Measurements from ENCODE around the gene SEPTIN2. TPM values are rescaled to one million over a fixed set of nuclear protein-coding genes. Genes with fewer than 3 reads are reported as not detected.

Gene SEPTIN2
- total RNA-seq, 1 experiment from 2014 or later: 271 TPM

GRCh38 chr2:241268716-241269445, 46.8 kb upstream of the SEPTIN2 start:
- Mint-ChIP-seq H3K27ac (ENCODE audit: low read depth, unreplicated experiment) (no peak overlapping the region), H3K9me3 (ENCODE audit: unreplicated experiment) (no peaks in the 10 kb centered on the region), H3K36me3 (ENCODE audit: insufficient read depth, unreplicated experiment) (peaks cover 65% of the 10 kb centered on the region), H3K4me3 (ENCODE audit: unreplicated experiment) (peak overlapping the region; percentile 40), H3K4me1 (ENCODE audit: insufficient read depth, unreplicated experiment) (peaks cover 48% of the 10 kb centered on the region), H3K27me3 (ENCODE audit: insufficient read depth, unreplicated experiment) (no peaks in the 10 kb centered on the region)
- DNase-seq (ENCODE audit: unreplicated experiment): peak; percentile 74
- ChIA-PET CTCF (interaction anchor here (0.8 kb wide), 1 partner anchor 122 kb away, joined by 3 read pairs; no protein-coding TSS in a partner anchor), POLR2A (interaction anchor here (0.8 to 5.5 kb wide), 5 partner anchors 9 to 57 kb away, joined by 3 to 38 read pairs (median 3); partner anchors contain the start of genes HDLBP and SEPTIN2)
- intact Hi-C loops (cut with micrococcal nuclease): no loop called here
- no TSS peak for BruUV-seq (replicated peaks)
- TF ChIP-seq CTCF (IDR thresholded peaks at IDR 0.05; ENCODE audit: unreplicated experiment): no peak

GRCh38 chr2:241269707-241270520, 45.8 kb upstream of the SEPTIN2 start:
- TF ChIP-seq CTCF (IDR thresholded peaks at IDR 0.05; ENCODE audit: unreplicated experiment): no peak
- POLR2A ChIA-PET: interaction anchor here (0.8 to 5.5 kb wide), 5 partner anchors 10 to 63 kb away, joined by 3 to 38 read pairs (median 3); partner anchors contain the start of genes HDLBP and SEPTIN2
- intact Hi-C loops (cut with micrococcal nuclease): no loop called here
- peak overlapping the region; percentile 88 for H3K27ac Mint-ChIP-seq (ENCODE audit: low read depth, unreplicated experiment)
- CTCF ChIA-PET: interaction anchor here (0.8 kb wide), 1 partner anchor 121 kb away, joined by 3 read pairs; no protein-coding TSS in a partner anchor
- peak overlapping the region; percentile 92 for H3K4me3 Mint-ChIP-seq (ENCODE audit: unreplicated experiment)
- BruUV-seq (replicated peaks): no TSS peak
- DNase-seq (ENCODE audit: unreplicated experiment): no peak
- peaks cover under 1% of the 10 kb centered on the region for H3K9me3 Mint-ChIP-seq (ENCODE audit: unreplicated experiment)
- H3K36me3 Mint-ChIP-seq (ENCODE audit: insufficient read depth, unreplicated experiment): peaks cover 65% of the 10 kb centered on the region
- peaks cover 51% of the 10 kb centered on the region for H3K4me1 Mint-ChIP-seq (ENCODE audit: insufficient read depth, unreplicated experiment)
- H3K27me3 Mint-ChIP-seq (ENCODE audit: insufficient read depth, unreplicated experiment): no peaks in the 10 kb centered on the region

GRCh38 chr2:241270531-241270930, 45.2 kb upstream of the SEPTIN2 start:
- Mint-ChIP-seq H3K27me3 (ENCODE audit: insufficient read depth, unreplicated experiment) (no peaks in the 10 kb centered on the region), H3K4me3 (ENCODE audit: unreplicated experiment) (peak overlapping the region; percentile 92), H3K4me1 (ENCODE audit: insufficient read depth, unreplicated experiment) (peaks cover 51% of the 10 kb centered on the region), H3K9me3 (ENCODE audit: unreplicated experiment) (peaks cover 7% of the 10 kb centered on the region), H3K27ac (ENCODE audit: low read depth, unreplicated experiment) (peak overlapping the region; percentile 88), H3K36me3 (ENCODE audit: insufficient read depth, unreplicated experiment) (peaks cover 63% of the 10 kb centered on the region)
- POLR2A ChIA-PET: interaction anchor here (1.2 to 5.5 kb wide), 4 partner anchors 18 to 62 kb away, joined by 3 to 38 read pairs (median 5); partner anchors contain the start of genes HDLBP and SEPTIN2
- no peak for DNase-seq (ENCODE audit: unreplicated experiment)
- intact Hi-C loops (cut with micrococcal nuclease): no loop called here
- CTCF ChIA-PET: no interaction called here
- TF ChIP-seq CTCF (IDR thresholded peaks at IDR 0.05; ENCODE audit: unreplicated experiment): no peak
- no TSS peak for BruUV-seq (replicated peaks)

Data from MCF 10A (cell line).